H1 (cell line): ENCODE data around the gene CACNA1C. TPM values are rescaled to one million over a fixed set of nuclear protein-coding genes. Genes with fewer than 3 reads are reported as not detected.

Source experiments
- CTCF ChIA-PET: fragments of 300-600 bp; sonication (Branson Sonifier 250); formaldehyde crosslinking; loops from one replicate; lab custom pipeline; 2021; ENCODE audit not compliant: partially characterized antibody; lab: Charles Lee
- POLR2A ChIA-PET: fragments of 300-600 bp; sonication (Branson Sonifier 250); formaldehyde crosslinking; loops from one replicate; lab custom pipeline; 2021; ENCODE audit warnings: inconsistent platforms; ENCODE audit not compliant: partially characterized antibody; lab: Charles Lee
- DNase-seq, 2 experiments: peaks; one replicate each; pipeline versions ENCODE4 v3.0.0 to v3.0.0-alpha.2; 2010 to 2022; ENCODE audit warnings: low spot score in 2 of 2, low read depth in 1 of 2, mixed read lengths in 1 of 2
- FAIRE-seq: peaks from 2 replicates; lab custom pipeline; 2011; peaks lifted over from hg19 to GRCh38; lab: Jason Lieb, UNC
- H2AFZ ChIP-seq: 2 replicates; pipeline ENCODE4 v1.8.1; 2012; ENCODE audit warnings: low read length, inconsistent platforms
- H2AK5ac ChIP-seq: 2 replicates; pipeline ENCODE4 v1.6.1; 2013; ENCODE audit warnings: low read depth, low read length
- H2BK120ac ChIP-seq: replicated peaks from 2 replicates; pipeline ENCODE3; 2013; ENCODE audit warnings: low read depth, low read length, inconsistent platforms
- H2BK12ac ChIP-seq: 2 replicates; pipeline ENCODE4 v1.6.1; 2013; ENCODE audit warnings: low read depth, low read length
- H2BK15ac ChIP-seq: 2 replicates; pipeline ENCODE4 v1.6.1; 2013; ENCODE audit warnings: low read length
- H2BK20ac ChIP-seq: 2 replicates; pipeline ENCODE4 v1.6.1; 2013; ENCODE audit warnings: low read length
- H2BK5ac ChIP-seq: 2 replicates; pipeline ENCODE4 v1.6.1; 2013; ENCODE audit warnings: low read depth, low read length
- H3K14ac ChIP-seq: 2 replicates; pipeline ENCODE4 v1.6.1; 2013; ENCODE audit warnings: inconsistent platforms; ENCODE audit not compliant: insufficient read length
- H3K18ac ChIP-seq: 2 replicates; pipeline ENCODE4 v1.6.1; 2013; ENCODE audit warnings: low read length; ENCODE audit errors: extremely low read depth
- H3K23ac ChIP-seq: 2 replicates; pipeline ENCODE4 v1.6.1; 2013; ENCODE audit warnings: inconsistent platforms; ENCODE audit not compliant: insufficient read length
- H3K23me2 ChIP-seq: 2 replicates; pipeline ENCODE4 v1.6.1; 2013; ENCODE audit warnings: low read depth, low read length
- H3K27ac ChIP-seq: 2 replicates; pipeline ENCODE4 v1.6.1; 2011; ENCODE audit warnings: low read depth, low read length, inconsistent platforms
- H3K27me3 ChIP-seq, 4 experiments: replicated peaks in 1 of 4; 1 replicate in 1 of 4; 2 replicates in 3 of 4; pipeline versions ENCODE4 v1.6.1 to v1.8.1; 2011 to 2013; ENCODE audit warnings: low read length in 3 of 4, mild to moderate bottlenecking in 3 of 4, inconsistent platforms in 2 of 4, mixed read lengths in 2 of 4, moderate library complexity in 1 of 4; ENCODE audit not compliant: control insufficient read depth in 3 of 4, insufficient read depth in 3 of 4; ENCODE audit errors: extremely low read depth in 1 of 4
- H3K36me3 ChIP-seq, 4 experiments: 2 replicates each; pipeline versions ENCODE4 v1.6.1 to v1.8.1; 2011 to 2013; ENCODE audit warnings: mild to moderate bottlenecking in 4 of 4, low read length in 3 of 4, moderate library complexity in 2 of 4, control low read depth in 1 of 4, inconsistent platforms in 1 of 4; ENCODE audit not compliant: insufficient read depth in 4 of 4, control insufficient read depth in 2 of 4
- H3K4ac ChIP-seq: replicated peaks from 2 replicates; pipeline ENCODE3; 2013; ENCODE audit warnings: low read length, low read depth, mixed read lengths, inconsistent platforms; ENCODE audit not compliant: insufficient read length
- H3K4me1 ChIP-seq, 4 experiments: replicated peaks in 1 of 4; 1 replicate in 1 of 4; 2 replicates in 3 of 4; pipeline versions ENCODE4 v1.6.1 to v1.8.1; 2011 to 2013; ENCODE audit warnings: low read length in 3 of 4, inconsistent platforms in 2 of 4, mixed read lengths in 1 of 4; ENCODE audit not compliant: insufficient read depth in 4 of 4, control insufficient read depth in 3 of 4
- H3K4me2 ChIP-seq, 2 experiments: 2 replicates each; pipeline versions ENCODE4 v1.6.1 to v1.8.1; 2011 to 2013; ENCODE audit warnings: low read depth in 2 of 2, low read length in 2 of 2, control low read depth in 1 of 2, inconsistent platforms in 1 of 2, mild to moderate bottlenecking in 1 of 2; ENCODE audit not compliant: insufficient read depth in 1 of 2
- H3K4me3 ChIP-seq, 4 experiments: fragments of 200-600, 300-600 bp in 1 of 4; sonication (generic), shearing (Covaris generic), sonication (Bioruptor Twin) in 1 of 4; 2 replicates each; pipeline versions ENCODE4 v1.5.1 to v1.8.1; 2011 to 2016; ENCODE audit warnings: low read length in 4 of 4, low read depth in 3 of 4, control low read depth in 2 of 4, inconsistent platforms in 2 of 4, mild to moderate bottlenecking in 2 of 4, mixed read lengths in 1 of 4, moderate library complexity in 1 of 4; ENCODE audit not compliant: insufficient read depth in 2 of 4; ENCODE audit errors: extremely low read depth in 1 of 4
- H3K56ac ChIP-seq: replicated peaks from 2 replicates; pipeline ENCODE3; 2013; ENCODE audit warnings: low read depth, mild to moderate bottlenecking, mixed read lengths, low read length, inconsistent platforms; ENCODE audit not compliant: insufficient read length
- H3K79me1 ChIP-seq: 2 replicates; pipeline ENCODE4 v1.6.1; 2013; ENCODE audit warnings: low read depth, low read length, control low read depth
- H3K79me2 ChIP-seq, 2 experiments: 2 replicates each; pipeline versions ENCODE4 v1.6.1 to v1.8.1; 2012 to 2013; ENCODE audit warnings: low read length in 2 of 2, mild to moderate bottlenecking in 2 of 2, inconsistent platforms in 1 of 2; ENCODE audit not compliant: insufficient read depth in 2 of 2, control insufficient read depth in 1 of 2
- H3K9ac ChIP-seq, 4 experiments: replicated peaks in 1 of 4; 1 replicate in 1 of 4; 2 replicates in 3 of 4; pipeline versions ENCODE4 v1.6.1 to v1.8.1; 2011 to 2013; ENCODE audit warnings: low read depth in 3 of 4, low read length in 3 of 4, control low read depth in 2 of 4, mild to moderate bottlenecking in 2 of 4, moderate library complexity in 2 of 4, inconsistent platforms in 1 of 4; ENCODE audit errors: extremely low read depth in 1 of 4
- H3K9me3 ChIP-seq, 2 experiments: 2 replicates each; pipeline versions ENCODE4 v1.6.1 to v1.8.1; 2012 to 2013; ENCODE audit warnings: mild to moderate bottlenecking in 2 of 2, moderate library complexity in 2 of 2, control low read depth in 1 of 2, inconsistent platforms in 1 of 2, low read depth in 1 of 2, low read length in 1 of 2, mixed read lengths in 1 of 2; ENCODE audit not compliant: insufficient read depth in 2 of 2
- H4K20me1 ChIP-seq, 2 experiments: replicated peaks in 1 of 2; 2 replicates each; pipeline versions ENCODE3 to v1.8.1; 2011 to 2013; ENCODE audit warnings: inconsistent platforms in 2 of 2, low read length in 2 of 2, mild to moderate bottlenecking in 1 of 2; ENCODE audit not compliant: insufficient read depth in 2 of 2, control insufficient read depth in 1 of 2
- H4K5ac ChIP-seq: 2 replicates; pipeline ENCODE4 v1.6.1; 2013; ENCODE audit warnings: low read length, low read depth, mixed read lengths, inconsistent platforms; ENCODE audit not compliant: insufficient read length
- H4K8ac ChIP-seq: 2 replicates; pipeline ENCODE4 v1.8.0; 2013; ENCODE audit warnings: mild to moderate bottlenecking, moderate library complexity, low read length, inconsistent platforms; ENCODE audit not compliant: insufficient read depth; ENCODE audit errors: extremely low read depth
- H4K91ac ChIP-seq: replicated peaks from 2 replicates; pipeline ENCODE3; 2013; ENCODE audit warnings: low read length, mixed read lengths, inconsistent platforms; ENCODE audit not compliant: insufficient read length
- BCL11A ChIP-seq, 2 experiments: IDR thresholded peaks; one replicate each; pipeline ENCODE4 v1.6.1; 2011; ENCODE audit warnings: low read depth in 2 of 2, low read length in 2 of 2, mild to moderate bottlenecking in 2 of 2
- CBX5 ChIP-seq: fragments of 300-800, 300-1000 bp; sonication (generic); IDR thresholded peaks from 2 replicates; pipeline ENCODE4 v1.7.1; 2016; ENCODE audit warnings: antibody characterized with exemption, low read length, low read depth
- CEBPB ChIP-seq: IDR thresholded peaks from 2 replicates; pipeline ENCODE4 v1.6.1; 2012; ENCODE audit warnings: low read depth, low read length
- CHD2 ChIP-seq: IDR thresholded peaks from 2 replicates; pipeline ENCODE4 v1.6.1; 2012; ENCODE audit warnings: low read length, improper control_type of control experiment
- CTBP2 ChIP-seq: IDR thresholded peaks from 2 replicates; pipeline ENCODE4 v1.7.0; 2011; ENCODE audit warnings: borderline replicate concordance, mild to moderate bottlenecking, moderate library complexity, mixed read lengths, low read length; ENCODE audit not compliant: insufficient read depth, insufficient read length
- JUND ChIP-seq: IDR thresholded peaks from 2 replicates; pipeline ENCODE4 v1.6.1; 2011; ENCODE audit warnings: mild to moderate bottlenecking, improper control_type of control experiment, low read length
- WGBS, 2 experiments: shearing (Covaris generic) in 1 of 2; methylation state at CpG; one replicate each; pipeline versions ENCODE4 v1.1.6 to v1.1.7; 2013 to 2015; ENCODE audit warnings: low lambda C conversion rate in 2 of 2, mixed read lengths in 2 of 2, inconsistent platforms in 1 of 2, low coverage in 1 of 2, missing lambda C conversion rate in 1 of 2; ENCODE audit not compliant: insufficient replicate concordance in 2 of 2, insufficient coverage in 1 of 2, insufficient read length in 1 of 2; ENCODE audit errors: extremely low coverage in 1 of 2, missing lambda C conversion rate in 1 of 2; 5-methylcytosine and 5-hydroxymethylcytosine counted together
- polyA plus RNA-seq, 7 experiments: library from polyadenylated mRNA; depleted of rRNA in 3 of 7; stranded (reverse) in 5 of 7; unstranded in 2 of 7; fragments of >200 nt in 5 of 7; fragments of 200-250 nt in 2 of 7; gene quantifications; 1 replicate in 5 of 7; 2 replicates in 1 of 7; 4 replicates in 1 of 7; pipeline versions ENCODE4 v1.2.1 to v1.2.3, GENCODE V29; 2011 to 2013; ENCODE audit warnings: missing spikeins in 2 of 7, mixed read lengths in 2 of 7
- total RNA-seq: library from RNA; stranded (reverse); fragmentation: NEBNext Ultra II Directional; extraction: Animal tissue kit (Norgen Biotek cat#: 25700); gene quantifications from 2 replicates; pipeline ENCODE4 v1.2.1, GENCODE V29; 2021

Gene CACNA1C
- total and polyA plus RNA-seq, 2 of the 8 experiments (the other 6 are each of a cell fraction or from before 2014, with no cell fraction given), result 1.3 TPM

DNA sequence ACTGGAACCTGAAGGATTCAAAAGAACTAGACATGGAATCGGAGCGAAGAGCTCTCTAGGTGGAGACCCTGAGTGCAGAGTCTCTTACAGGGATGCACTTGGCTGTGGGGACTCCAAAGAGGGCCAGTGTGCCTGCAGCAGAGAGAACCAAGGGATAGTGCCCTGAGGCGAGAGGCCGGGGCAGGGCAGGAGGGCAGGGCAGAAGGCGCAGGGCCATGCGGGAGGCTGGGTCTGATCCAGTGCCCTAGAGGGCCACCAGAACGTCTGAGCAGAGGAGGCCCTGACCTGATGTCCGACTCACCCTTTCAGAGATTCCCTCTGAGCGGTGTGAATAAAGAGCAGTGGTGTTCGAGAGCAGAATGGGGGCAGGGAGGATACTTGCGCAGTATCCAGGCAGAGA is 536.6 kb downstream of the CACNA1C start:
- no peaks in the 10 kb centered on the region; the same call in 1 of the 2 replicates for H3K79me1 ChIP-seq
- H2BK15ac ChIP-seq, result no peak overlapping the region
- H3K14ac ChIP-seq, result no peak overlapping the region
- peaks cover 0 to 3% (median 1%) of the 10 kb centered on the region in 4 experiments; a peak in 4 of 7 replicates for H3K4me1 ChIP-seq
- H2BK20ac ChIP-seq, result no peak overlapping the region
- 88% methylated on average over 9 of the region's 11 CpGs; no CpG with 5 or more reads in 1 of the 2 experiments for WGBS, 2 experiments
- no peak overlapping the region for H2AFZ ChIP-seq
- H3K56ac ChIP-seq, result no peak overlapping the region
- H2BK12ac ChIP-seq, result 0 out of 2 replicates have a peak overlapping the region, but pooled peaks have one; percentile 9
- H3K79me2 ChIP-seq, result no peaks in the 10 kb centered on the region
- CTCF ChIA-PET, result interaction anchor here (0.6 to 3.0 kb wide), 9 partner anchors 9 to 304 kb away, joined by 3 to 11 read pairs (median 3); no protein-coding TSS in a partner anchor
- no peak overlapping the region for H4K91ac ChIP-seq
- H4K8ac ChIP-seq, result no peak overlapping the region
- H3K36me3 ChIP-seq, result no peaks in the 10 kb centered on the region
- H3K4me2 ChIP-seq, result no peak overlapping the region
- no peak overlapping the region for H3K9ac ChIP-seq
- peaks cover 0 to 6% of the 10 kb centered on the region in 2 experiments; a peak in 2 of 4 replicates for H3K9me3 ChIP-seq
- H4K20me1 ChIP-seq, result no peaks in the 10 kb centered on the region
- no peak overlapping the region for H2BK120ac ChIP-seq
- H3K4me3 ChIP-seq, result no peak overlapping the region
- H3K18ac ChIP-seq, result no peak overlapping the region
- peaks cover 0 to 1% (median under 1%) of the 10 kb centered on the region in 4 experiments; a peak in 4 of 7 replicates for H3K27me3 ChIP-seq
- H3K23me2 ChIP-seq, result no peaks in the 10 kb centered on the region
- H3K4ac ChIP-seq, result no peak overlapping the region
- POLR2A ChIA-PET, result no interaction called here
- no peak overlapping the region for H3K23ac ChIP-seq
- H4K5ac ChIP-seq, result no peak overlapping the region
- H3K27ac ChIP-seq, result no peak overlapping the region
- DNase-seq, result no peak
- no peak for FAIRE-seq
- H2BK5ac ChIP-seq, result 0 out of 2 replicates have a peak overlapping the region, but pooled peaks have one; percentile 16
- no peak overlapping the region for H2AK5ac ChIP-seq
- TF ChIP-seq BCL11A (IDR thresholded peaks at IDR 0.05; ENCODE audit: low read depth in 2 of 2, low read length in 2 of 2), result no peak
- no peak for TF ChIP-seq CHD2
- no peak for TF ChIP-seq CBX5
- TF ChIP-seq CEBPB, result no peak
- TF ChIP-seq CTBP2, result no peak
- no peak for TF ChIP-seq JUND
